Activated CD4-positive, alpha-beta T cell treated with anti-CD3 and anti-CD28 coated beads, Interleukin-2, amount 50 U/mL, for 48 hours (primary cell): ENCODE data around the gene GPSM1.
"Not testable (repeated sequence)": the region's sequence is repeated elsewhere in the genome, so short reads cannot be mapped to it uniquely, and the experiment has no call there.

Source experiments
- DNase-seq, 2 experiments: peaks; one replicate each; pipeline ENCODE4 v3.0.0-alpha.2; 2020

Gene GPSM1

GRCh38 chr9:136318776-136319241 is 8.5 kb upstream of the GPSM1 start:
- DNase-seq = no peak

GRCh38 chr9:136319244-136319643 is 8.1 kb upstream of the GPSM1 start:
- not testable (repeated sequence) for DNase-seq

- not testable (repeated sequence) for DNase-seq
Observed at GRCh38 chr9:136319955-136320354, 7.4 kb upstream of the GPSM1 start.

GRCh38 chr9:136320972-136321371 is 6.4 kb upstream of the GPSM1 start:
- not testable (repeated sequence) for DNase-seq

GRCh38 chr9:136321561-136321960 is 5.8 kb upstream of the GPSM1 start:
- no peak for DNase-seq

- no peak for DNase-seq
Observed at GRCh38 chr9:136322756-136323330, 4.5 kb upstream of the GPSM1 start.

GRCh38 chr9:136323371-136323789 is 4.0 kb upstream of the GPSM1 start:
- no peak for DNase-seq

- DNase-seq = no peak
Observed at GRCh38 chr9:136324501-136325300, 2.6 kb upstream of the GPSM1 start.

GRCh38 chr9:136325358-136325757 is 2.0 kb upstream of the GPSM1 start:
- no peak for DNase-seq

GRCh38 chr9:136326061-136326760 is 1.1 kb upstream of the GPSM1 start:
- DNase-seq = no peak

GRCh38 chr9:136326761-136327303 is 507 bp upstream of the GPSM1 start:
- no peak for DNase-seq

GRCh38 chr9:136328011-136328621 is 777 bp downstream of the GPSM1 start:
- peak in 1 of 2 experiments; percentile 17 for DNase-seq

GRCh38 chr9:136328622-136329041 is 1.3 kb downstream of the GPSM1 start:
- no peak for DNase-seq

- no peak for DNase-seq
Observed at GRCh38 chr9:136329211-136329627, 1.9 kb downstream of the GPSM1 start.

- no peak for DNase-seq
Observed at GRCh38 chr9:136329636-136330405, 2.5 kb downstream of the GPSM1 start.

GRCh38 chr9:136330406-136330990 is 3.2 kb downstream of the GPSM1 start:
- no peak for DNase-seq

- no peak for DNase-seq
Observed at GRCh38 chr9:136331030-136331429, 3.7 kb downstream of the GPSM1 start.

- no peak for DNase-seq
Observed at GRCh38 chr9:136331556-136332481, 4.5 kb downstream of the GPSM1 start.

- no peak for DNase-seq
Observed at GRCh38 chr9:136332482-136332983, 5.2 kb downstream of the GPSM1 start.

- no peak for DNase-seq
Observed at GRCh38 chr9:136333045-136333444, 5.7 kb downstream of the GPSM1 start.
